ENCODE results near the gene WDR18.
A peak's percentile ranks its signal among the peaks of the same experiment; 100 is the strongest.

WDR18 gene

DNA sequence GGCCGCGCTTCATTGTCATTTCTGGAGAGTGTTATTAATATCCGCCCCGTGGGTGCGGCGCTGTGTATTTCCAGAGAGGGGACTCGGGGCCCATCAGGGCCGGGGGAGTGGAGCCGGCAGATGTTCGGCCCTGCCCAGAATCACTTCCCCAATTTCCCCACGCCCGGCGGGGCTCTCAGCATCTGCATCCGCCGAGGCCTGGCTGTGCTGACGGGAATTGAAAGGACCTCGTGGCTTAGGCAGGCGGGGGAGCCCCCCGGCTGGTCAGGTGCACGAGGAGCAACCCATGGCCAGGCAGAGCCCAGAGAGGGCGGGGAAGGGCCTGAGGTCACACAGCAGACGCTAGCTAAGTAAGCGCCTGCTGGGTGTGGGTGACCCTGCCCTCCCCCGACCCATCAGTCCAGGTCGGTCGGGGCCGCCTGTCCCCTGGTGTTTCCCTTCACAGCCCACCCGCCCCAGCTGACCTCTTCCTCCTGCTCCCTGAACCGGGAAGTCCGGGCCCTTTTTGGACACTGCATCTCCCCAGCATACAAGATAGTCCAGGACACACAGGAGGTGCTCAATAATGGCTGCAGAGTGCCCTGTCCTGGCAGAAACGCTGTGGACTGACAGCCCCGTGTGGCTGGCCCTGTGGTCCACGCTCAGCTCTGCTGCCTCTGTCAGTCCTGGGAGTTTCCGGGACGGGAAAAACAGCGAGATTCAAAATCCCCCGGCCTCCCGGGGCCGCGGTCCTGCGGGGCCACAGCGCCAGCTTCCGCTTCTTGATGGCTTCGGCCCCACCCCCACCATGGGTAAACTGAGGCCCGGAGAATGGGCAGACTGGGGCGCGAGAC lies 36.2 kb upstream of the WDR18 start:
- H3K4me3 ChIP-seq (ENCODE audit: low read depth, low read length), result no peak overlapping the region
- peak; percentile 75 for DNase-seq (ENCODE audit: low read depth)
- TF ChIP-seq CTCF (IDR thresholded peaks at IDR 0.05; ENCODE audit: low read depth, low read length) (no peak), POLR2A (IDR thresholded peaks at IDR 0.05; ENCODE audit: extremely low read depth, insufficient read length) (no peak), MYC (IDR thresholded peaks at IDR 0.05; ENCODE audit: low read depth, low read length) (no peak)
- TF ChIP-seq, protein P1, sequence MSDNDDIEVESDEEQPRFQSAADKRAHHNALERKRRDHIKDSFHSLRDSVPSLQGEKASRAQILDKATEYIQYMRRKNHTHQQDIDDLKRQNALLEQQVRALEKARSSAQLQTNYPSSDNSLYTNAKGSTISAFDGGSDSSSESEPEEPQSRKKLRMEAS (IDR thresholded peaks at IDR 0.05; ENCODE audit: low read depth, low read length), result no peak

GRCh38 chr19:948842-949496 lies 35.2 kb upstream of the WDR18 start:
- no peak for DNase-seq (ENCODE audit: low read depth)
- TF ChIP-seq MYC (IDR thresholded peaks at IDR 0.05; ENCODE audit: low read depth, low read length), result no peak
- no peak overlapping the region for H3K4me3 ChIP-seq (ENCODE audit: low read depth, low read length)

DNA sequence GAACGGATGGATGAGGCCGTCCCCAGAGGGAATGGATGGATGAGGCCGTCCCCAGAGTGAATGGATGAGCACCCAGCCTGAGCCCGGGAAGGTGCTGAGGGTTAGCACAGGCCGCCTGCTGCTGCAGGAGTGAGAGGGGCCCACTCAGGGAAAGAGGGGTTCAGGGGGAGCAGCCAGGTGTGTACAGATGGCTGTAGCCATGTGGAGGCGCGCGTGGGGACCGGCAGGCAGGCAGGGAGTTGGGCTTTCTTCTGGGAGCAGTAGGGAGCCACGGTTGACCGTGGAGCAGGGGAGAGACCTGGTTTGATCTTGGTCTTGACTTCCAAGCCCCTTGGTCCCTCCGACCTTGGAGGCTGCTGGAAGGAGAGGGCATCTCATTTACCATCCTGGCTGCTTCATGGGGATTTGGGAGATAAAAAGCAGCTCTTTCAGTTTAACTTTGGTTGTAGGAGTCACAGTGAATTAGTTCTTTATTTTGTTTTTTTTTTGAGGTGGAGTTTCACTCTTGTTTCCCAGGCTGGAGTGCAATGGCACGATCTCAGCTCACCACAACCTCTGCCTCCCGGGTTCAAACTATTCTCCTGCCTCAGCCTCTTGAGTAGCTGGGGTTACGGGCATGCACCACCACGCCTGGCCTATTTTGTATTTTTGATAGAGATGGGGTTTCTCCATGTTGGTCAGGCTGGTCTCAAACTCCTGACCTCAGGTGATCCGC lies 33.6 kb upstream of the WDR18 start:
- TF ChIP-seq MYC (IDR thresholded peaks at IDR 0.05; ENCODE audit: low read depth, low read length), result no peak
- no peak for TF ChIP-seq POLR2A (IDR thresholded peaks at IDR 0.05; ENCODE audit: extremely low read depth, insufficient read length)
- TF ChIP-seq, protein P1 (IDR thresholded peaks at IDR 0.05; ENCODE audit: low read depth, low read length), result no peak
- TF ChIP-seq CTCF (IDR thresholded peaks at IDR 0.05; ENCODE audit: low read depth, low read length), result no peak
- no peak for DNase-seq (ENCODE audit: low read depth)
- no peak overlapping the region for H3K4me3 ChIP-seq (ENCODE audit: low read depth, low read length)

GRCh38 chr19:952049-952679 lies 32.0 kb upstream of the WDR18 start:
- no peak overlapping the region for H3K4me3 ChIP-seq (ENCODE audit: low read depth, low read length)
- no peak for DNase-seq (ENCODE audit: low read depth)
- TF ChIP-seq POLR2A (IDR thresholded peaks at IDR 0.05; ENCODE audit: extremely low read depth, insufficient read length), result no peak
- TF ChIP-seq, protein P1 (IDR thresholded peaks at IDR 0.05; ENCODE audit: low read depth, low read length), result no peak
- TF ChIP-seq CTCF (IDR thresholded peaks at IDR 0.05; ENCODE audit: low read depth, low read length), result no peak
- no peak for TF ChIP-seq MYC (IDR thresholded peaks at IDR 0.05; ENCODE audit: low read depth, low read length)

DNA sequence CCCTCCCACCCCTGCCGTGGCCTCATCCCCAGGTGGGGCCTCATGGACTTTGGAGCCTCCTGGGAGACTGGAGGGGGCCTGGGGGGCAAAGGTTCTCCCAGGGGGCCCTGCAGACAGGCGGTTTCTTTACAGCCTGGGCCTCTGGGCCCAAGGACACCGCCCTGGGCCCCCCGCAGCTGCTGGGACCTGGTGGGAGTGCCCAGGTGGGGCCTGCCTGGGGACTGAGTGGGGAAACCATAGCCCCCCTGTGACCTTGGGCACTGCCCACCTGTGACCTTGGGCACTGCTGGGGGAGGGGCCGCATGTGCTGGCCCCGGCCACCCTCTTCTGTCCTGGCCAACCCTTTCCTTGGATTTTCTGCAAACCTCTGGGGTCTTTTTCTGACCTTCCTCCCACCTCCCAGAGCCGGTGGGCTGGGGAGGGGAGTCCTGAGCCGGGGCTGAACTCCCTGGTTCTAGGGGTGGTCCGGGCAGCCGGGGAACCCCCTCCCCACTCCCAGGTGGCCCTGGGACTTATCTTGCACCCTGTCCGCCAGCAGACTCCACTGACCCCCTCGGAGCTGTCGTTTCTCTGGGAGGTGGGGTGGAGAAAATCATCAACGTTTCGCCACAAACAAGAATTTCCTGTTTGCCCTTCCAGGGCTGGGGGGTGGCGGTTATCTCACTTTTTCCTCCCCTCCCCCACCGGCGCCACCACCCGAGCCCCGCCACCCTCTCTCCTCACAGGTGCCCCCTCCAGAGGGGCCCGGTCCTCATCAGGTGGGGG lies 31.3 kb upstream of the WDR18 start:
- DNase-seq (ENCODE audit: low read depth), result peak; percentile 66
- no peak overlapping the region for H3K4me3 ChIP-seq (ENCODE audit: low read depth, low read length)
- TF ChIP-seq POLR2A (IDR thresholded peaks at IDR 0.05; ENCODE audit: extremely low read depth, insufficient read length), result no peak
- TF ChIP-seq MYC (IDR thresholded peaks at IDR 0.05; ENCODE audit: low read depth, low read length), result no peak
- no peak for TF ChIP-seq CTCF (IDR thresholded peaks at IDR 0.05; ENCODE audit: low read depth, low read length)
- TF ChIP-seq, protein P1 (IDR thresholded peaks at IDR 0.05; ENCODE audit: low read depth, low read length), result no peak
